NCI-H2196 treated with DMSO at 0.1 percent for 48 hours (cell line): ENCODE measurements around the gene TK2.
A peak's percentile ranks its signal among the peaks of the same experiment; 100 is the strongest.
"Not testable (repeated sequence)": the region's sequence is repeated elsewhere in the genome, so short reads cannot be mapped to it uniquely, and the experiment has no call there.

Experiments used
- DNase-seq: peaks from one replicate; lab custom pipeline; 2025; ENCODE audit not compliant: unreplicated experiment; lab: John Stamatoyannopoulos, UW

Gene TK2

GRCh38 chr16:66574081-66574480 is 24.2 kb upstream of the TK2 start:
- no peak for DNase-seq

GRCh38 chr16:66572356-66572755 is 22.4 kb upstream of the TK2 start:
- DNase-seq: no peak

DNA sequence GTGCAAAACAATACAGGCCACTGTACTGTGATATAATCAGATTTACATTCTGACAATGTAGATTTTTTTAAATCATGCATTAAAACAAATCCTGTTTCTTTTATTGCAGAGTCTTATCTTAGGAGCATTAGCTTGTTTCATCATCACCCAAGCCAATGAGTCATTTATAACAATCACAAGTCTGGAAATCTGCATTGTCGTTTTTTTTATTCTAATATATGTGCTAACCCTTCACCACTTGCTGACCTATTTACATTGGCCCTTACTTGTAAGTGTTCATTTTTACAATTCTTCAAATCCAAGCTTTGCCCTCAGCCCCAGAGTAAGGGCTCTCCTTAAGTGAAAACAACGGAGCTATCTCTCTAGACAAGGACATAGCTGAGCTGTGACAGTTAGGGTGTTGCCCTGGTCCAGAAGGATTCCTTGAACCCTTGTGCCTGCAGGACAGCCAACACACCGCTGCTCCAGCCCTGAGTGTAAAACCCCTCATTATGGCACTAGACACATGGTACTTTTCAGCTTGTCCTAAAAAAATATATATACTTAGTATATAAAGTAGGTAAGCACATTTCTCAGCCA is 20.0 kb upstream of the TK2 start:
- no peak for DNase-seq

GRCh38 chr16:66569131-66569530 is 19.2 kb upstream of the TK2 start:
- no peak for DNase-seq

DNA sequence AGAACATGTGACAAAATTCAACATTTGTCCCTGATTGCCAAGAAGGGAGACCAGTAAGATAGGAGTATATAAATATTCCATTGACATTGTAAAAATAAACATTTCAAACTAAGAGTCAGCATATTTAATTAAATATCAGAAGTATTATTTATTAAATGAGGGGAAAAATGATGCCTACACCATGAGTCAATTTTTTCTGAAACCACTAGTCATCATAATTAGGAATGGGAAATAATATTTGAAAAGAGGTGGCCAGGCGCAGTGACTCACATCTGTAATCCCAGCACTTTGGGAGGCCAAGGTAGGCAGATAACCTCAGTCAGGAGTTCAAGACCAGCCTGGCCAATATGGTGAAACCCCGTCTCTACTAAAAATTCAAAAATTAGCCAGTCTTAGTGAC is 18.4 kb upstream of the TK2 start:
- DNase-seq: no peak

DNA sequence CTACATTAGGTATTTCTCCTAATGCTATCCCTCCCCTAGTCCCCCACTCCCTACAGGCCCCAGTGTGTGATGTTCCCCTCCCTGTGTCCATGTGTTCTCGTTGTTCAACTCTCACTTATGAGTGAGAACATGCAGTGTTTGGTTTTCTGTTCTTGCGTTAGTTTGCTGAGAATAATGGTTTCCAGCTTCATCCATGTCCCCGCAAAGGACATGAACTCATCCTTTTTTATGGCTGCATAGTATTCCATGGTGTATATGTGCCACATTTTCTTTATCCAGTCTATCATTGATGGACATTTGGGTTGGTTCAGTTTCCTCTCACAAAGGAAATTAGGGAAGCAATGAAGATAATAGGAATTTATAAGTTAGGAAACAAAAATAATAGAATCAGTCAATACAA is 17.3 kb upstream of the TK2 start:
- DNase-seq: not testable (repeated sequence)

DNA sequence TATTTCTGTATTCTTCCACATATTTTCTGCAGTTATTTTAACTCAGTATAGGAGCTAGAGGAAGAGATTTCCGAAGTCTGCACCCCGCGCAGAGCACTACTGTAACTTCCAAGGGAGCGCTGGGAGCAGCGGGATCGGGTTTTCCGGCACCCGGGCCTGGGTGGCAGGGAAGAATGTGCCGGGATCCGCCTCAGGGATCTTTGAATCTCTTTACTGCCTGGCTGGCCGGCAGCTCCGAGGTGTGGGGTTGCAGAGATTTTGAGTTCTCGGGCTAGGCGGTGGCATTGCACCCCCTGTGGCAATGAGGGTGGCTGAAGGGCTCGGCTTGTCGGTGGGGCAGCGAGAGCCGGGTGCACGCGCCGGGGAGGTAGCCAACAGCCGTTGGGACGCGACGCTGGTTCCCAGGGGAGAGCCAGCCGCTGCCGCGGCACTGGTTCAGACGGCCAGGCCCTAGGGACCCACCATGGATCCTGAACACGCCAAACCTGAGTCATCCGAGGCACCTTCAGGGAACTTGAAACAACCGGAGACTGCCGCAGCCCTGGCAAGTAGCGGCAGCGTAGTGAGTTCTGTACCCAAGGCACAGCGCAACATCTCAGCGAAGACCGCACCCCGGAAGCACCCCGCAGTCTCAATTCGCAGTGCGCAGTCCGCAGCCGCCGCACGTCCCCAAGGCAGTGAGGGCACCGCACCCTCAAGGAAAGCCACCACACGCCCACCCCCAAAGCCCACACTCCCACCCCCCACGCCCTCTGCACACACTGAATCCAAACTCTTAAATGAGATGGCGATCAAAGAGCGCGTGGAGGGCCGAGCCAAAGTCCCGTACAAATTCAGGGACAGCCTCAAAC is 16.4 kb upstream of the TK2 start, which contains the start of gene CMTM1:
CMTM1 (plus strand) TSS at position 389 of the 851 bp plus-strand sequence; CDS start at position 464, 75 bp downstream.
- no peak for DNase-seq

- DNase-seq: no peak
Measured at GRCh38 chr16:66563574-66564334, 13.8 kb upstream of the TK2 start.

DNA sequence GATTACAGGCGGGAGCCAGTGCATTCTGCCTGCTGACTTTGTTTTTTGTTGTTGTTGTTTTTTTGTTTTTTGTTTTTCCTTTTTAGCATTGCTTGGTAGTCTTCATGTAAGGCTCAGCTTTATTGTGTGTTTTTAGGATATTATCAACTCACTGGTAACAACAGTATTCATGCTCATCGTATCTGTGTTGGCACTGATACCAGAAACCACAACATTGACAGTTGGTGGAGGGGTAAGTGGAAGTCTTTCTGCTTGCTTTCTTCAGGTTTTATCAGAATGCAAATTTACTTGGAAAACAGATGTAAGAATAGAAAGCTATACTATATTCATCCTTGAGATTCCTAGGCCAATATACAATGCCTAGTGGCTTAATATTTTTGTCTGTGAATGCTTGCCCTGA is 13.1 kb upstream of the TK2 start:
- DNase-seq: no peak

GRCh38 chr16:66562409-66562808 is 12.5 kb upstream of the TK2 start:
- no peak for DNase-seq

DNA sequence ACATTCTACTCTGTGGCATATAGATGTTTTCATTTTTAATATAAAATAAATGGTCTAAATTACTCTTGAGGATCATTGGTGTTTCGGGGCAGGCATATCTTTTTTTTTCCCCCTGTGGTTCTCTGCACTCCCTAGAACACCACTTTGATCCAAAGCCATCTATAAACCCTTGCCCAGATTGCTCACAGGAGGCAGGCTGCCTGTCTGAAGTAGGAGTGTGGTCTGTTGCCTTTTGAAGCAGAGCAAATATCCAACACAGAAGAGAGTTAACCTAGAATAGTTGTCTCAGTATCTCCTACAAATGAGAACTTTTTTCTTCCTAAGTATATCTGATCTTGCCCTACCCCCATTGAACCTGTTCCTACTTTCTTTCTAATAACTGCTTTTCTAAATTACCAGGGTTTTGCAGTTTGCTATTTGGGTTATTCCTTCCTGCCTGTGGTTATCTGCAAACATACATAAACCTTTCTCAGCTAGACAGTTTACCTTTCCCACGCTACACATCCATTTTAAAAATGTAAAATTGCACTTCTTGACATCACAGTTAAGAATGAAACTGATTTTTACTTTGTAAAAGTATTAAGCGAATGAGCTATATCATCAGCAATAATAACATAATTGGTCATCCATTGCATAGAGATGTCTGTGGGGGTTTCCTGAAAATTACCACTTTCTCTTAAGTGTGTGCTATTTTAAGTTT is 11.6 kb upstream of the TK2 start:
- DNase-seq: no peak

GRCh38 chr16:66560107-66560506 is 10.2 kb upstream of the TK2 start:
- no peak for DNase-seq

- DNase-seq: no peak
Measured at GRCh38 chr16:66554495-66554894, 4.6 kb upstream of the TK2 start.

DNA sequence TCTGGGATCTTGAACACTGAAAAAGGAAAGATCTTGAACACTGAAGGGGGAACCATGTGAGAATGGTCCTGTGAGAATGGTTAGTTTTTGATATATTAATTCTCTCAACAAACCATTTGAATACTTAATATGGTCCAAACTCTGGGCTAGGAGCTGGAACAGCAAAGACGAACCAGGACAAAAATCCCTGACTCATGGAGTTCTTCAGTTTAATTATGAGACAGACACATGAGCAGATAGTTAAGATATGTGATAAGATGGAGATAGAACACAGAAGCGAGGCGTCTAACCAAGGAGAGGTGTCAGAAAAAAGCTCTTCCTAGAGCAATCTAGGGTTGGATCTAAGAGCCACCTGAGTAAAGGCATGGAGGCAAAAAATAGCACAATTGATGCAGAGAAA is 4.1 kb upstream of the TK2 start:
- no peak for DNase-seq

GRCh38 chr16:66553223-66553622 is 3.3 kb upstream of the TK2 start:
- DNase-seq: no peak

GRCh38 chr16:66552286-66553177 is 2.6 kb upstream of the TK2 start, which contains the start of gene CKLF:
Gene CKLF (plus strand): TSS chr16:66552576. CDS start chr16:66552716, 140 bp downstream.
- DNase-seq: peak; percentile 40

- DNase-seq: no peak
Measured at GRCh38 chr16:66551788-66552285, 1.9 kb upstream of the TK2 start.

DNA sequence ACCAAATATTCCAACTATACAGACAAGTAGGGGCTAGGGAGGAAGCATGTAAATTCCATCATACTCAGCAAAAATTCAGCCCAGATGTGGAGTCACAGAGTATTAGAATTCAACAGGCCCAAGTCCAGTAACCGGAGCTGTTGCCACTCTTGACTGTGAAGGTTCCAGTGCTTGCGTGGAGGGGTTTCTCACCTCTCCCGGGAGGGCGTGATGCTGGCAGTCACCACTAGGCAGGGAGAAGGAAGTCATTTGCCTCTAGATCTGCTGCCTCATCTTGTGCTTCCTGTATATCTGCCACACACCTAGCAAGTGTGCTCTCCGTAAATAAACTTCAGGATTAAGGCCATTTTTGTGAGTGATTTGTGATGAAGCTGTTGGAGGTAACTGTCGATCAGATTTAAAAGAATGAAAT is 1.4 kb upstream of the TK2 start:
- DNase-seq: no peak

- DNase-seq: no peak
Measured at GRCh38 chr16:66548868-66549267, 1.1 kb downstream of the TK2 start.

DNA sequence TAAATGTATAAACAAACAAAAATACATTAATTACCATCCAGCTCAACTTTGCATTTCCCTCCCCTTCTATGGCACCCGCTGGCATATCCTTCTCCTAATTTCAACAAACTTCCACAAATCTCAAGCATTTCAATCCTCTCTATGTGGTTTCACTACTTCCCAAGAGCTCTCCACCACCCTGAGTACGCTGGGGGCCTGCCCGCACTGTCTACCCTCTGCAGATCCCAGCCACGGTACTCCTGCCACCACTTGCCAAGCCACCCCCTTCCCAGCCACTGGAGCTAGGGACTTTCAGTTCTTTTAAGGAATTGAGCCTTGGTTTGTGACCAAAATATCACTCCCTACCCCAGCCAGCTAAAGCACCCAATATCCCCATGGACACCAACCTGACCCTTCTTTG is 1.9 kb downstream of the TK2 start:
- DNase-seq: no peak
